NB4 (cell line): Measurements from ENCODE around the gene KRT83.

Experiments used
- CTCF ChIP-seq: IDR thresholded peaks from one replicate; pipeline ENCODE4 v1.5.1; 2012; ENCODE audit warnings: low read depth, low read length
- MYC ChIP-seq: IDR thresholded peaks from 2 replicates; pipeline ENCODE4 v1.6.1; 2011; ENCODE audit warnings: low read depth, low read length
- POLR2A ChIP-seq: IDR thresholded peaks from 2 replicates; pipeline ENCODE4 v1.6.1; 2011; ENCODE audit warnings: mild to moderate bottlenecking; ENCODE audit not compliant: insufficient read length; ENCODE audit errors: extremely low read depth
- TF ChIP-seq, protein P1 (sequence below): IDR thresholded peaks from 2 replicates; pipeline ENCODE4 v1.6.1; 2011; ENCODE audit warnings: low read depth, low read length

- TF ChIP-seq CTCF (no peak), POLR2A (no peak), MYC (no peak)
- TF ChIP-seq, protein P1, sequence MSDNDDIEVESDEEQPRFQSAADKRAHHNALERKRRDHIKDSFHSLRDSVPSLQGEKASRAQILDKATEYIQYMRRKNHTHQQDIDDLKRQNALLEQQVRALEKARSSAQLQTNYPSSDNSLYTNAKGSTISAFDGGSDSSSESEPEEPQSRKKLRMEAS: no peak
Measured at GRCh38 chr12:52359621-52360061, 38.4 kb upstream of the KRT83 start.
